HG02973 (cell line): ENCODE data around the gene MBNL2.

ENCODE experiments used
- ATAC-seq: cut with Tn5 transposase; IDR thresholded peaks from one replicate; pipeline ENCODE4 v1.9.1; 2021; ENCODE audit warnings: moderate library complexity; ENCODE audit not compliant: unreplicated experiment

The MBNL2 gene

GRCh38 chr13:97321616-97322321 is 99.6 kb downstream of the MBNL2 start:
- no peak for ATAC-seq

GRCh38 chr13:97322740-97323342 is 100.7 kb downstream of the MBNL2 start:
- no peak for ATAC-seq

GRCh38 chr13:97324115-97324514 is 102.0 kb downstream of the MBNL2 start:
- no peak for ATAC-seq

GRCh38 chr13:97325738-97326137 is 103.6 kb downstream of the MBNL2 start:
- ATAC-seq = no peak

GRCh38 chr13:97327086-97327485 is 105.0 kb downstream of the MBNL2 start:
- no peak for ATAC-seq

GRCh38 chr13:97327506-97328221 is 105.5 kb downstream of the MBNL2 start:
- no peak for ATAC-seq

GRCh38 chr13:97328222-97328790 is 106.2 kb downstream of the MBNL2 start:
- ATAC-seq = no peak

- ATAC-seq = no peak
Measured at GRCh38 chr13:97329331-97329730, 107.2 kb downstream of the MBNL2 start.

GRCh38 chr13:97330448-97330847 is 108.3 kb downstream of the MBNL2 start:
- ATAC-seq = no peak

- ATAC-seq = no peak
Measured at GRCh38 chr13:97332742-97333141, 110.6 kb downstream of the MBNL2 start.

- no peak for ATAC-seq
Measured at GRCh38 chr13:97333983-97334382, 111.8 kb downstream of the MBNL2 start.

GRCh38 chr13:97334690-97335089 is 112.6 kb downstream of the MBNL2 start:
- no peak for ATAC-seq

- no peak for ATAC-seq
Measured at GRCh38 chr13:97335488-97336134, 113.5 kb downstream of the MBNL2 start.

- ATAC-seq = no peak
Measured at GRCh38 chr13:97337985-97338499, 115.9 kb downstream of the MBNL2 start.

- no peak for ATAC-seq
Measured at GRCh38 chr13:97338571-97338970, 116.4 kb downstream of the MBNL2 start.

GRCh38 chr13:97339019-97339987 is 117.2 kb downstream of the MBNL2 start:
- no peak for ATAC-seq

- ATAC-seq = no peak
Measured at GRCh38 chr13:97339988-97340749, 118.0 kb downstream of the MBNL2 start.

- ATAC-seq = no peak
Measured at GRCh38 chr13:97341135-97341534, 119.0 kb downstream of the MBNL2 start.

GRCh38 chr13:97342136-97342535 is 120.0 kb downstream of the MBNL2 start:
- ATAC-seq = no peak
